Loucy (cell line): Measurements from ENCODE around the gene CYTH3.
"Not testable (repeated sequence)": the region's sequence is repeated elsewhere in the genome, so short reads cannot be mapped to it uniquely, and the experiment has no call there.

Source experiments
- H2AFZ ChIP-seq: fragments of 200-600 bp; sonication (generic); 2 replicates; pipeline ENCODE4 v1.6.0; 2016; ENCODE audit warnings: antibody characterized with exemption, mild to moderate bottlenecking, low read length, moderate library complexity
- H3F3A ChIP-seq: fragments of 200-600 bp; 2 replicates; pipeline ENCODE4 v1.6.0; 2016; ENCODE audit warnings: antibody characterized with exemption, low read depth, mild to moderate bottlenecking
- H3K27me3 ChIP-seq: fragments of 200-600 bp; sonication (generic); 2 replicates; pipeline ENCODE4 v1.6.1; 2014; ENCODE audit warnings: low read length, mild to moderate bottlenecking; ENCODE audit not compliant: insufficient read depth, poor library complexity, severe bottlenecking
- H3K36me3 ChIP-seq: fragments of 200-600 bp; sonication (generic); 2 replicates; pipeline ENCODE4 v1.6.1; 2016; ENCODE audit warnings: low read length; ENCODE audit not compliant: insufficient read depth
- H3K4me1 ChIP-seq: fragments of 200-600 bp; sonication (generic); 2 replicates; pipeline ENCODE4 v1.5.1; 2014; ENCODE audit warnings: low read length, mild to moderate bottlenecking; ENCODE audit not compliant: insufficient read depth, poor library complexity, severe bottlenecking
- H3K4me2 ChIP-seq: fragments of 200-600 bp; sonication (generic); 2 replicates; pipeline ENCODE4 v1.6.0; 2014; ENCODE audit warnings: antibody characterized with exemption, low read length, low read depth, mild to moderate bottlenecking; ENCODE audit not compliant: poor library complexity, severe bottlenecking
- H3K4me3 ChIP-seq: fragments of 200-600 bp; sonication (generic); 2 replicates; pipeline ENCODE4 v1.5.1; 2014; ENCODE audit warnings: low read length, mild to moderate bottlenecking, mixed read lengths; ENCODE audit not compliant: poor library complexity, severe bottlenecking
- H3K79me2 ChIP-seq: fragments of 200-600 bp; sonication (generic); 2 replicates; pipeline ENCODE4 v1.6.1; 2014; ENCODE audit warnings: low read length; ENCODE audit not compliant: insufficient read depth
- H3K9ac ChIP-seq: fragments of 200-600 bp; sonication (generic); 2 replicates; pipeline ENCODE4 v1.6.0; 2014; ENCODE audit warnings: mild to moderate bottlenecking, low read depth, low read length, moderate library complexity; ENCODE audit not compliant: poor library complexity, severe bottlenecking
- H3K9me2 ChIP-seq: fragments of 200-600 bp; sonication (generic); replicated peaks from 2 replicates; pipeline ENCODE4 v1.6.1; 2016; ENCODE audit warnings: low read depth, low read length, mixed read lengths
- H3K9me3 ChIP-seq: fragments of 200-600 bp; sonication (generic); 2 replicates; pipeline ENCODE4 v1.6.1; 2014; ENCODE audit warnings: mild to moderate bottlenecking, antibody characterized with exemption, low read length, low read depth; ENCODE audit not compliant: insufficient read depth
- H4K20me1 ChIP-seq: fragments of 200-600 bp; sonication (generic); 2 replicates; pipeline ENCODE4 v1.6.0; 2014; ENCODE audit warnings: antibody characterized with exemption, low read length, mild to moderate bottlenecking; ENCODE audit not compliant: insufficient read depth, poor library complexity, severe bottlenecking
- CTCF ChIP-seq: fragments of 200-600 bp; sonication (generic); conservative IDR thresholded peaks from 2 replicates; pipeline ENCODE4 v1.5.1; 2014; ENCODE audit warnings: mild to moderate bottlenecking, antibody characterized with exemption, low read length
- EZH2phosphoT487 ChIP-seq: fragments of 200-600 bp; IDR thresholded peaks from 2 replicates; pipeline ENCODE4 v1.6.1; 2018; ENCODE audit warnings: antibody characterized with exemption, mild to moderate bottlenecking, moderate library complexity, borderline replicate concordance

CYTH3 gene

GRCh38 chr7:6299774-6300173, 27.4 kb upstream of the CYTH3 start:
- no peaks in the 10 kb centered on the region for H3K9me3 ChIP-seq
- H3K4me3 ChIP-seq = no peak overlapping the region
- H3K9ac ChIP-seq = no peak overlapping the region
- no peak overlapping the region for H3K4me2 ChIP-seq
- no peaks in the 10 kb centered on the region for H3K36me3 ChIP-seq
- H3K79me2 ChIP-seq = no peaks in the 10 kb centered on the region
- H3K9me2 ChIP-seq = no peaks in the 10 kb centered on the region
- no peaks in the 10 kb centered on the region for H3F3A ChIP-seq
- no peaks in the 10 kb centered on the region for H3K27me3 ChIP-seq
- no peak overlapping the region for H2AFZ ChIP-seq
- peaks cover 3% of the 10 kb centered on the region for H3K4me1 ChIP-seq
- H4K20me1 ChIP-seq = no peaks in the 10 kb centered on the region
- TF ChIP-seq EZH2phosphoT487 (no peak), CTCF (no peak)

- no peaks in the 10 kb centered on the region for H3K9me2 ChIP-seq
- H3K4me2 ChIP-seq = no peak overlapping the region
- no peaks in the 10 kb centered on the region for H3K36me3 ChIP-seq
- H4K20me1 ChIP-seq = no peaks in the 10 kb centered on the region
- no peaks in the 10 kb centered on the region for H3K79me2 ChIP-seq
- H3K9me3 ChIP-seq = no peaks in the 10 kb centered on the region
- H2AFZ ChIP-seq = no peak overlapping the region
- TF ChIP-seq CTCF (no peak), EZH2phosphoT487 (no peak)
- no peak overlapping the region for H3K9ac ChIP-seq
- H3F3A ChIP-seq = no peaks in the 10 kb centered on the region
- no peak overlapping the region for H3K4me3 ChIP-seq
- H3K27me3 ChIP-seq = no peaks in the 10 kb centered on the region
- peaks cover 1% of the 10 kb centered on the region for H3K4me1 ChIP-seq
Observed at GRCh38 chr7:6294839-6295238, 22.4 kb upstream of the CYTH3 start.

- Histone ChIP-seq H2AFZ (no peak overlapping the region), H3F3A (no peaks in the 10 kb centered on the region), H3K36me3 (no peaks in the 10 kb centered on the region), H3K9me2 (no peaks in the 10 kb centered on the region), H3K9ac (no peak overlapping the region), H3K27me3 (no peaks in the 10 kb centered on the region), H3K4me1 (no peaks in the 10 kb centered on the region), H3K4me3 (no peak overlapping the region), H3K79me2 (no peaks in the 10 kb centered on the region), H4K20me1 (no peaks in the 10 kb centered on the region), H3K4me2 (no peak overlapping the region), H3K9me3 (no peaks in the 10 kb centered on the region)
- TF ChIP-seq CTCF = no peak
Observed at GRCh38 chr7:6293202-6293601, 20.8 kb upstream of the CYTH3 start.

- not testable (repeated sequence) for H3K4me3 ChIP-seq, H3K9me2 ChIP-seq, H2AFZ ChIP-seq, H3F3A ChIP-seq, H3K4me2 ChIP-seq, H3K79me2 ChIP-seq, H3K36me3 ChIP-seq, H4K20me1 ChIP-seq, H3K27me3 ChIP-seq, H3K9ac ChIP-seq, H3K9me3 ChIP-seq, H3K4me1 ChIP-seq
Observed at GRCh38 chr7:6291941-6292340, 19.5 kb upstream of the CYTH3 start.
